Activated naive CD8-positive, alpha-beta T cell treated with anti-CD3 and anti-CD28 coated beads, Interleukin-2, amount 50 U/mL, for 16 hours (primary cell): ENCODE results near the gene CIB2.
A peak's percentile ranks its signal among the peaks of the same experiment; 100 is the strongest.

Experiments
- DNase-seq: peaks from one replicate; pipeline ENCODE4 v3.0.0-alpha.2; 2020; ENCODE audit warnings: low read depth, low spot score

CIB2 gene

DNA sequence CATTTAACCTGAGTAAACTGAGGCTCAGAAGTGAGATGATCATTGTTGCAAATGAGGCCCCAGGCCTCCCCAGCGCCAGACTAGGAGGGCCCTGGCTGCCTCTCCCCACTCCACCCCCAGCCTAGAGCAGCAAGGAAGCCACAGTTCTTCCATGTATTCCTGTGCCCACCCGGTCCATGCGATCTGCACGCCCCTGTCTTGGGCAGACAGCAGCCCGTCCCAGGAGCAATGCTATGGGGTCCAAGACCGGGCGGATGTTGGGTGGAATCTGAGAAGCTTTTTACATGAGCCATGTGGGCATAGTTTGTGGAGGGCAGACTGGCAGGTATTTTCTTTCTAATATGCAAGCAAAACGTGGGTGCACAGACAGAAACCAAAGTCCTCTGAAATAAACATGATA lies 23.8 kb downstream of the CIB2 start:
- DNase-seq, result no peak

- no peak for DNase-seq
These were observed 25.6 kb downstream of the CIB2 start for GRCh38 chr15:78105476-78106241.

- no peak for DNase-seq
These were observed 26.4 kb downstream of the CIB2 start for GRCh38 chr15:78104566-78105475.

- no peak for DNase-seq
These were observed 27.1 kb downstream of the CIB2 start for GRCh38 chr15:78104119-78104479.

GRCh38 chr15:78103406-78104118 lies 27.7 kb downstream of the CIB2 start:
- DNase-seq, result peak; percentile 16

DNA sequence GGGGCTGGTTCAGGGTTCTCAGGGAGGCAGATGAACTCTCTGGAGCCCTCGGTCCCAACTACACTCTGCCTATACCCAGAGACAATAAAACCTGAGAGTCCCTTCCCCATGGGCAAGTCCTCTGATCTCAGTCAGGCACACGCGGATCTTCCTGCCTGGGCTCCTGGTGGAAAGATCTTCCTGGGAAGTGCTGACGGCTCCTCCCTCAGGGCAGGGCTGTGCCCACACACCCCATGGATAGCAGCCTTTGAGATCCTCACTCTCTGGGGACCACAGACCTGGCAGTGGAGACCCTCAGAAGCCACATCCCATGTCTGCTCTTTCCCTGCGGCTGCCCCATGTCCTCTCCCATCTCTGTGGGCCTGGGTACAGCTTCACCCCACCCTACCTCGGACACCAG lies 28.5 kb downstream of the CIB2 start:
- no peak for DNase-seq

- no peak for DNase-seq
These were observed 29.0 kb downstream of the CIB2 start for GRCh38 chr15:78102211-78102610.

DNA sequence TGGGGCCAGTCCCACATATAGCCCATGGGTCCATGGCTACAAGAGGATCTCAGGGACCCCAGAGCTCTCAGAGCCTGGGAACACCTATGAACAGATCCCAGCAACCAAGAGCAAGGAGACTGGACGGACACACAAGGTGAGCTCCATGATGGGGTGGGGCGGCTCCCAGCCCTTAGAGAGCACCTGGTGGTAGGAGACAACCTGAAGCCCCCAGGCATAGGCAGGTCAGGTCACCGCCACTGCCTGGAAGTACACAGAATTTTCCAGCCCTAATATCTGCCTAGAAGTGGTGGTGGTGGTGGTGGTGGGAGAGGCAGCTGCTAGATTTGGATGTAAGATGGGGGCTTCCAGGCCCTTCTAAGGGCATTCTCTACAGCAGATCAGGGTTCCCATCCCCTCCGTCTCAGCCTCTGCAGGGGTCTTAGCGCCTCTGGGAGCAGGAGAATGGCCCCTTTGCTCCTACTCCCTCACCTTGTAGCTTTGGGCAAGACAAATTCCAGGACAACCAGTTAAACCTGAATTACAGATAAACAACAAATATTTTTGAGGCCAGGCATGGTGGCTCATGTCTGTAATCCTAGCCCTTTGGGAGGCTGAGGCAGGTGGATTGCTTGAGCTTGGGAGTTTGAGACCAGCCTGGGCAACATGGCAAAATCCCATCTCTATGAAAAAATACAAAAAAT lies 29.7 kb downstream of the CIB2 start:
- no peak for DNase-seq

DNA sequence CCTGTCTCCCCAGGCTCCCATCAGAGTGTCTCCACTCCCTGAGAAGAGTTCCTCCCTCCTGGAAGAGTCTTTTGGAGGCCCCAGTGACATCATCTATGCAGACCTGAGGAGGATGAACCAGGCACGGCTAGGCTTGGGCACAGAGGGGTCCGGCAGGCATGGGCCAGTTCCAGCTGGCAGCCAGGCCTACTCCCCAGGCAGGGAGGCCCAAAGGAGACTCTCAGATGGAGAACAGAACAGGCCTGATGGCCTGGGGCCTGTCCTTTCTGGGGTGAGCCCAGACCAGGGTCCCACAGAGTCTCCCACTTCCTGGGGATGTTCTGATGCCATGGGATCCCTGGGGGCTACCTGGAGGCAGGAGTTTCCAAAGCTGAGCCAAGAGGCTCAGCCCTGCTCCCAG lies 30.4 kb downstream of the CIB2 start:
- no peak for DNase-seq

DNA sequence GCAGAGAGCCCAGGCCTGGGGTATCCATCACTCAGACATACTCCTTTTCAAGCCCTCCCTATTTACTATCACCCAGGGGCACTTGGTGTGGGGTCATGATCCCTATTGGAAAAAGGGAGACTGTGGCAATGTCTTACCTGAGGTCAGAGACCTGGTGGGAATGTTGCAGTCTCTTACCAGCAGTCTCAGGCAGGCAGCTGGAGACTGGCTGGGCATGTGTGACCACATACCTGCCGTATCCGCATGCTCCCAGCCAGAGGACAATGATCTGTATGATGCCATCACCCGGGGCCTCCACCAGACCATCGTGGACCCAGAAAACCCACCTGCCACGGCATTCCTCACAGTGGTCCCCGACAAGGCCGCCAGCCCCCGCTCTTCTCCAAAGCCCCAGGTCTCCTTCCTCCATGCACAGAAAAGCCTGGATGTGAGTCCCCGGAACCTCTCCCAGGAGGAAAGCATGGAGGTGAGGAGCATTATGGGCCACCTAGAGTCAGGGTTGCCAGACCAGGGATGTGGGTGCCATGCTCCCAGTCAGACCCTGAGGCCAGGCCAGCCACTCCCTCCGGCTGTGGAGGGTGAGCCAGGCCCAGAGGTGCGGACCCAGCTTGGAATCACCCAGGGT lies 33.0 kb downstream of the CIB2 start:
- DNase-seq, result no peak

DNA sequence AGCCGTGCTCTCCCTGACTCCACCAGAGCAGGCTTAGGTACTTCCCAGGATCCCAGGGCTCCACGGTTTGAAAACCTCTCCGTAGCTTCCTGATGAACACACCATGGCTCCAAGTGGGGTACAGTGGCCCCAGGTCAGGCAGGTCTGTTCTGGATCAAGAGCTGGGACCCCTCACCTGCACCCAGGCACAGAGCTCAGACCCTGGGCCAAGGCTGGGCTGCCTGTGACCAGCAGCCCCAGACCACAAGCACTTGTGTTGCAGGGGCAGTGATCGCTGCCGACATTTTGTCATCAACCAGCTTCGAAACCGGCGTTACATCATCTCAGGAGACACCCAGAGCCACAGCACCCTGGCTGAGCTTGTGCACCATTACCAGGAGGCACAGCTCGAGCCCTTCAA lies 33.6 kb downstream of the CIB2 start:
- no peak for DNase-seq

DNA sequence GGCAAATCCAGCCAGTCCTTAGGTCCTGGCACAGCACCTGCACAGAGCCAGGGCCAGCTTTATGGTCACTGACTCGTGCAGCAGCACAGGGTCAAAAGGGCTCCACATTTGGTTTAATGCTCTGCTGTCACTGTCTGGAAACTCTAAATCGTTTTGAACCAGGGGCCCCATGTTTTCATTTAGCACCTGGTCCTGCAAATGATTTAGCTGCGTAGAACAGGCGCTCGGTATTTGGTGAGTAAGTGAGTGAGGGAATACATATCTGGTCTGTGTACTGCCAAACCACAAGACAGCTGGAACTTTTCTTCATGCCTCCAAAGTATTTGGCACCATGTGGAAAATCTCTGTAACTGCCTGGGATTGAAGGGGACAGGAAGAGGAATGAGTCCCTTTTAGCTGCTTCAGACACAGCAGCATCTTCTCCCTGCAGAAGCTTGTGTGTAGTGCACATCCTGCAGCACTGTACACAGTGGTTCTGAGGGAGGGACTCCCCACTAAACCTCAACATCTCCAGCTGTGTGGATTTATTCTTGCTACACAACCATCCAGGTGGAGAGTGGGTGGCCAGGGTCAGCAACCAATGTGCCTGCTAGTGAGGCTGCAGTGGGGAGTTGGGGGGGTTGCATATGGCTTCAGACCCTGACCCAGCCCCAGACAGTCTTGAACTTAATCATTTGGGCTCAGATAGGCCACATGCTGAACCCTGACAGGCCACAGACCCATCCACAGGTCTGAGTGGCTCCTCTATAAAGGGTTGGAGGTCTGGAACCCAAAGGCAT lies 37.8 kb downstream of the CIB2 start:
- no peak for DNase-seq

DNA sequence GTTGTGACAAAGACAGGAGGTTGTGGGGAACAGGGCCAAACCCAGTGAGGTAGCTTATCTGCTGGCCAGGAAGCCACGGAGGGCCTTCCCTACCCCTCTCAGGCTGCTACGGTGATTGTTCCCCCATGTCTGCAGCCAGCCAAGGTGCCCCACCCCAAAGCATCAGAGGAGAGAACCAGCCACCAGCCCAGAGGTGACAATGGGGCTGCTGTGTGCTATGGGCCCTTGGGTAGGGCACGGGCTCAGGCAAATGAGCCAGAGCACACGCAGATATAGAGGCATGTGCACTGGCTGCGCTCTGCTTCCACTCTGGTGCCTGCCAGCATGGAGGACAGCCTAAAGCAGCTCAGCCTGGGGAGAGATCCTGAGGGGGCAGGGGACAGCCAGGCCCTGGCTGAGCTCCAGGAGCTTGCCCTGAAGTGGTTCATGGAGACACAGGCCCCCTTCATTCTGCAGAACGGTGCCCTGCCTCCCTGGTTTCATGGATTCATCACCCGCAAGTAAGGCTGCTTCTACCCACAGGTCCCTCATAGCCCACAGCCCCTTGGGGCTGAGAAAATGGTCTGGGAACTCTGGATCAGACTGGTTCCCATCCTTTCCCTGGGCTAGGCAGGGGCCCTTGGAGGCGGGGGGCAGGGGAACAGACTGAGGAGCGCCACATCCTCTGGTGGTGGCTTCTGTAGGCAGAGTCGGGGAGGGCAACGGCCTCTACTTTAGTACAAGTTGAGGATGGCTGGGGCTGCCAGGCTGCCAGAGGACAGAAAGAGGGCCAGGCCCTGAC lies 38.8 kb downstream of the CIB2 start, which contains the start of gene SH2D7:
TSS of gene SH2D7 (plus strand) at position 301 of the 781 bp plus-strand sequence. CDS start at position 325, 24 bp downstream.
- DNase-seq, result no peak

GRCh38 chr15:78090422-78091063 lies 40.7 kb downstream of the CIB2 start:
- DNase-seq, result no peak

DNA sequence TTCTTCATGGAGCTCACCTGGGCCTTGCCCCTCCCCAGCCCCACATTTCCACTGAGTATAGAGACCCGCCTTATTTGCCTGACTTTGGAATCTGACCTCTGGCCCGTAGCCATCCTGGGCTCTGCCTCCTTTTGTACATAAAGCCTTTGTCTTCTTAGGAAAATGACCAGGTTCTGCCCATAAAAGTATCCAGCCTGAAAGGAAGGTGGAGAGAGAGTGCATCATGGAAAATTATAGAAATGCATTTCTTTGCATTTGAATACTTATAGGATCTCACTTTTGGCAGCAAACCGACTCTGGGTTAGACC lies 42.5 kb downstream of the CIB2 start:
- no peak for DNase-seq

- no peak for DNase-seq
These were observed 43.1 kb downstream of the CIB2 start for GRCh38 chr15:78087951-78088772.

DNA sequence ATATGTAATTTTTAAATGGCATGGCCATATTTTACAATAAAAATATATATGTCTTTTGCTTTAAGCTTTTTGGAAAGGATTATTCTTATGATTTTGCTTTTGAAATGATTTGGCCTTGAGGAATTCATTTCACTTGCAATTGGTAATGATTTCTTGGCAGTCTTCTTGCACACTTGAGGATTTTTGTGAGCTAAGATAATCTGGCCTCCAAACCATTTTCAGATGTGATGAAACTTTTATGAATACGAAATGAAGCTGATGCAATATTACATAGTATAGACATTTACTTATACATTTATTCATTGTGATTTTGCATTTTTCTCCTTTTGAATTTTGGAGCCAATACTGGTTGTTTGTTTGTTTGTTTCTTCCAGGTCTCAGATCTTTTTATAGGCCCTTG lies 45.3 kb downstream of the CIB2 start:
- DNase-seq, result no peak

- DNase-seq, result no peak
These were observed 46.8 kb downstream of the CIB2 start for GRCh38 chr15:78084449-78084750.
